ENCODE measurements around the gene S1PR4. TPM values are rescaled to one million over a fixed set of nuclear protein-coding genes. Genes with fewer than 3 reads are reported as not detected.

S1PR4 gene
- total RNA-seq, 1 experiment from 2014 or later, result 0.28 TPM

GRCh38 chr19:3148503-3148902, 30.1 kb upstream of the S1PR4 start:
- Mint-ChIP-seq H3K4me1 (peaks cover 3% of the 10 kb centered on the region; the same call in 1 of the 2 replicates), H3K9me3 (no peaks in the 10 kb centered on the region), H3K36me3 (no peaks in the 10 kb centered on the region), H3K27me3 (ENCODE audit: low read depth) (no peaks in the 10 kb centered on the region; the same call in 1 of the 2 replicates), H3K4me3 (no peak overlapping the region), H3K27ac (no peak overlapping the region)
- DNase-seq (ENCODE audit: low spot score) (no peak), ATAC-seq (no peak)
- ChIA-PET CTCF (no interaction called here), POLR2A (no interaction called here)
- TF ChIP-seq ZNF425 (CRISPR knock-in tag; conservative IDR thresholded peaks at IDR 0.05), result no peak
- no peak for TF ChIP-seq IRF2 (CRISPR knock-in tag; IDR thresholded peaks at IDR 0.05; ENCODE audit: borderline replicate concordance, low read depth)
- TF ChIP-seq CREB1 (CRISPR knock-in tag; IDR thresholded peaks at IDR 0.05), result no peak
- TF ChIP-seq ATF6 (CRISPR knock-in tag; IDR thresholded peaks at IDR 0.05), result no peak
- no peak for TF ChIP-seq NFYB (CRISPR knock-in tag; conservative IDR thresholded peaks at IDR 0.05; ENCODE audit: low read depth)
- no peak for TF ChIP-seq USF2 (CRISPR knock-in tag; IDR thresholded peaks at IDR 0.05)
- no peak for TF ChIP-seq ESRRA (CRISPR knock-in tag; IDR thresholded peaks at IDR 0.05; ENCODE audit: borderline replicate concordance)
- TF ChIP-seq TEAD4 (CRISPR knock-in tag; IDR thresholded peaks at IDR 0.05), result no peak
- no peak for TF ChIP-seq ZNF423 (CRISPR knock-in tag; IDR thresholded peaks at IDR 0.05)
- TF ChIP-seq NR3C1 (CRISPR knock-in tag; conservative IDR thresholded peaks at IDR 0.05; ENCODE audit: low read depth), result no peak
- no peak for TF ChIP-seq ZNF281 (CRISPR knock-in tag; IDR thresholded peaks at IDR 0.05)
- no peak for TF ChIP-seq NFE2L1 (CRISPR knock-in tag; IDR thresholded peaks at IDR 0.05)

GRCh38 chr19:3149089-3149488, 29.5 kb upstream of the S1PR4 start:
- Mint-ChIP-seq H3K27me3 (ENCODE audit: low read depth) (no peaks in the 10 kb centered on the region; the same call in 1 of the 2 replicates), H3K27ac (no peak overlapping the region; the same call in 1 of the 2 replicates), H3K4me3 (no peak overlapping the region), H3K4me1 (peaks cover 3% of the 10 kb centered on the region; the same call in 1 of the 2 replicates), H3K9me3 (no peaks in the 10 kb centered on the region), H3K36me3 (no peaks in the 10 kb centered on the region)
- TF ChIP-seq JAZF1 (CRISPR knock-in tag; IDR thresholded peaks at IDR 0.05), result no peak
- no peak for DNase-seq (ENCODE audit: low spot score)
- CTCF ChIA-PET, result no interaction called here
- no peak for ATAC-seq
- POLR2A ChIA-PET, result no interaction called here
